ENCODE data around the gene EPN2.

DNA sequence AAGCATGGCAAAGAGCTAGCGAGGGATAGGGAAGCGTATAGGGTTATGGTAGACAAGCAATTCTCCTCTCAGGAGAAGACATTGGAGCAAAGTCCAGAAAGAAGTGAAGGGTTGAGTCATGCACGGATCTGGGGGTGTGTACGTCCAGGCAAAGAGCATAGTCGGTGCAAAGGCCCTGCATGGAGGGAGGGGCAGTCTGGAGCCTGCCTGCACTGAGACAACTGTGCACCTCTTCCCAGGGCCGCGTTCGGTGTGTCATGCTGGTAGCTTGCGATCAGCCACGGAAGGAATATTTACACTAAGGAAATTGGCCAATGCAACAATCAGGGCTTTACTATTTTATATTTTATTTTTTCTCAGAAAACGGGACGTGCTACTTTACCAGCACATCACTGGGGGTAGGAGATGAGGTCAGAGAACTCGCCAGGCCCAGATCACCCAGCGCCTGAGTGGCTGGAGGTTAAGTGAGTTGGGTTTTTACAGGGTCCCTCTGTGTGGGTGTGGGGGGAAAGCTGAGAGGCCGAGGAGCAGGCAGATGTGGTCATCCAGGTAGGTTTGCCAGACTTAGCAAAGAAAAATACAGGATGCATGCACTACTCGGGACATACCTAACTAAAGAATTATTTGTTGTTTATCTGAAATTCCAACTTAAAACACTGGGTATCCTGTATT lies 132.1 kb downstream of the EPN2 start:
- TF ChIP-seq, protein P1, sequence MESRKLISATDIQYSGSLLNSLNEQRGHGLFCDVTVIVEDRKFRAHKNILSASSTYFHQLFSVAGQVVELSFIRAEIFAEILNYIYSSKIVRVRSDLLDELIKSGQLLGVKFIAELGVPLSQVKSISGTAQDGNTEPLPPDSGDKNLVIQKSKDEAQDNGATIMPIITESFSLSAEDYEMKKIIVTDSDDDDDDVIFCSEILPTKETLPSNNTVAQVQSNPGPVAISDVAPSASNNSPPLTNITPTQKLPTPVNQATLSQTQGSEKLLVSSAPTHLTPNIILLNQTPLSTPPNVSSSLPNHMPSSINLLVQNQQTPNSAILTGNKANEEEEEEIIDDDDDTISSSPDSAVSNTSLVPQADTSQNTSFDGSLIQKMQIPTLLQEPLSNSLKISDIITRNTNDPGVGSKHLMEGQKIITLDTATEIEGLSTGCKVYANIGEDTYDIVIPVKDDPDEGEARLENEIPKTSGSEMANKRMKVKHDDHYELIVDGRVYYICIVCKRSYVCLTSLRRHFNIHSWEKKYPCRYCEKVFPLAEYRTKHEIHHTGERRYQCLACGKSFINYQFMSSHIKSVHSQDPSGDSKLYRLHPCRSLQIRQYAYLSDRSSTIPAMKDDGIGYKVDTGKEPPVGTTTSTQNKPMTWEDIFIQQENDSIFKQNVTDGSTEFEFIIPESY (IDR thresholded peaks at IDR 0.05; ENCODE audit: extremely low read depth, insufficient replicate concordance, low read length) = no peak
- TF ChIP-seq CTCF (IDR thresholded peaks at IDR 0.05 in 2 of 3, conservative IDR thresholded peaks at IDR 0.05 in 1 of 3; ENCODE audit: borderline replicate concordance in 1 of 3, insufficient read depth in 1 of 3, low read depth in 2 of 3, low read length in 2 of 3) (no peak), EGR1 (IDR thresholded peaks at IDR 0.05; ENCODE audit: low read depth) (no peak), CEBPB (IDR thresholded peaks at IDR 0.05; ENCODE audit: low read depth) (no peak), SIN3A (IDR thresholded peaks at IDR 0.05; ENCODE audit: low read depth) (no peak), SRF (IDR thresholded peaks at IDR 0.05; ENCODE audit: low read depth) (no peak), POLR2A (IDR thresholded peaks at IDR 0.05; ENCODE audit: borderline replicate concordance, extremely low read depth, insufficient read depth, insufficient read length) (no peak), RAD21 (IDR thresholded peaks at IDR 0.05; ENCODE audit: low read depth) (no peak), JUND (IDR thresholded peaks at IDR 0.05) (no peak), ZFX (IDR thresholded peaks at IDR 0.05) (no peak), POLR2AphosphoS5 (IDR thresholded peaks at IDR 0.05; ENCODE audit: low read depth, low read length) (no peak), ELF1 (IDR thresholded peaks at IDR 0.05; ENCODE audit: borderline replicate concordance, low read depth) (no peak)
- TF ChIP-seq, protein P2, sequence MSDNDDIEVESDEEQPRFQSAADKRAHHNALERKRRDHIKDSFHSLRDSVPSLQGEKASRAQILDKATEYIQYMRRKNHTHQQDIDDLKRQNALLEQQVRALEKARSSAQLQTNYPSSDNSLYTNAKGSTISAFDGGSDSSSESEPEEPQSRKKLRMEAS (IDR thresholded peaks at IDR 0.05) = no peak
